ENCODE data around the gene RRP12. TPM values are rescaled to one million over a fixed set of nuclear protein-coding genes. Genes with fewer than 3 reads are reported as not detected.

The RRP12 gene
- polyA plus RNA-seq, 1 donor from 2014 or later: 9.7 TPM

DNA sequence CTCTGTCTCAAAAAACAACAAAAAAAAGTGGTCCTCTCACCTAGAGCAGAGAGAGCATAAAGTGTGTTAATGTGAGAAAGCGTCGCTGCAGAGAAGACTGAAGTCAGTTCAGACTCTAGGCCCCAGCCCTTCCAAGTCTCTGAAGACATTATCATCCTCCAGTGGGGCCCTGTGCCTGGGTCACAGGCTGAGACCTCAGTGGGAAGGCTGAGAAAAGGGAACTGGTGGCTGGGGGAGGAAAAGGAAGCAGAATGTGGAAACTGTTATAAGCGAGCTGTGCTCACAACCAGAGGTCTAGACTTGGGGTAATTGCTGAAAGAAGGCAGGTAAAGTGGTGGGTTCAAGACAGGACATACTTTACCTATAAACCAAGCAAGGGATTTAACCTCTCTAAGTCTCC, 4.9 kb upstream of the RRP12 start:
- Histone ChIP-seq H3K9me3 (ENCODE audit: low read length) (no peaks in the 10 kb centered on the region), H3K9me2 (ENCODE audit: insufficient read depth, low read length) (no peaks in the 10 kb centered on the region), H3K9ac (ENCODE audit: low read length) (no peak overlapping the region), H4K20me1 (ENCODE audit: insufficient read depth) (no peaks in the 10 kb centered on the region), H3K27ac (ENCODE audit: low read length) (no peak overlapping the region), H3K27me3 (ENCODE audit: insufficient read depth, low read depth, low read length) (no peaks in the 10 kb centered on the region), H3K36me3 (ENCODE audit: insufficient read depth, low read length) (no peaks in the 10 kb centered on the region), H3K4me3 (ENCODE audit: low read length) (no peak overlapping the region), H3K79me2 (replicated peaks; ENCODE audit: insufficient read depth, low read length) (no peaks in the 10 kb centered on the region), H2AFZ (ENCODE audit: low read depth, low read length) (no peak overlapping the region), H3K4me2 (ENCODE audit: low read length) (no peak overlapping the region), H3F3A (ENCODE audit: insufficient read depth, low read length, poor library complexity, severe bottlenecking) (no peaks in the 10 kb centered on the region)
- TF ChIP-seq RAD21 (conservative IDR thresholded peaks at IDR 0.05) (no peak), EZH2 (IDR thresholded peaks at IDR 0.05; ENCODE audit: borderline replicate concordance, insufficient read depth, low read length, poor library complexity, severe bottlenecking) (no peak)

- H2AFZ ChIP-seq (ENCODE audit: low read depth, low read length): no peak overlapping the region
- TF ChIP-seq TAF1 (IDR thresholded peaks at IDR 0.05; ENCODE audit: low read depth) (no peak), REST (IDR thresholded peaks at IDR 0.05; ENCODE audit: borderline replicate concordance) (no peak), EZH2 (IDR thresholded peaks at IDR 0.05; ENCODE audit: borderline replicate concordance, insufficient read depth, low read length, poor library complexity, severe bottlenecking) (no peak), SMC3 (conservative IDR thresholded peaks at IDR 0.05; ENCODE audit: poor library complexity) (no peak)
Measured at GRCh38 chr10:97404044-97404443, 2.9 kb upstream of the RRP12 start.

GRCh38 chr10:97401455-97401919, 347 bp upstream of the RRP12 start:
- H3K36me3 ChIP-seq (ENCODE audit: insufficient read depth, low read length): no peaks in the 10 kb centered on the region
- H3K9me2 ChIP-seq (ENCODE audit: insufficient read depth, low read length): no peaks in the 10 kb centered on the region
- H3K27me3 ChIP-seq (ENCODE audit: insufficient read depth, low read depth, low read length): no peaks in the 10 kb centered on the region
- TF ChIP-seq MXI1 (conservative IDR thresholded peaks at IDR 0.05; ENCODE audit: poor library complexity, severe bottlenecking): no peak
- TF ChIP-seq EZH2 (IDR thresholded peaks at IDR 0.05; ENCODE audit: borderline replicate concordance, insufficient read depth, low read length, poor library complexity, severe bottlenecking): no peak
- no peak for TF ChIP-seq TAF1 (IDR thresholded peaks at IDR 0.05; ENCODE audit: low read depth)
- no peak for TF ChIP-seq POLR2AphosphoS5 (IDR thresholded peaks at IDR 0.05)
- no peak for TF ChIP-seq REST (IDR thresholded peaks at IDR 0.05; ENCODE audit: borderline replicate concordance)
- TF ChIP-seq SMC3 (conservative IDR thresholded peaks at IDR 0.05; ENCODE audit: poor library complexity): no peak
- TF ChIP-seq, protein P1, sequence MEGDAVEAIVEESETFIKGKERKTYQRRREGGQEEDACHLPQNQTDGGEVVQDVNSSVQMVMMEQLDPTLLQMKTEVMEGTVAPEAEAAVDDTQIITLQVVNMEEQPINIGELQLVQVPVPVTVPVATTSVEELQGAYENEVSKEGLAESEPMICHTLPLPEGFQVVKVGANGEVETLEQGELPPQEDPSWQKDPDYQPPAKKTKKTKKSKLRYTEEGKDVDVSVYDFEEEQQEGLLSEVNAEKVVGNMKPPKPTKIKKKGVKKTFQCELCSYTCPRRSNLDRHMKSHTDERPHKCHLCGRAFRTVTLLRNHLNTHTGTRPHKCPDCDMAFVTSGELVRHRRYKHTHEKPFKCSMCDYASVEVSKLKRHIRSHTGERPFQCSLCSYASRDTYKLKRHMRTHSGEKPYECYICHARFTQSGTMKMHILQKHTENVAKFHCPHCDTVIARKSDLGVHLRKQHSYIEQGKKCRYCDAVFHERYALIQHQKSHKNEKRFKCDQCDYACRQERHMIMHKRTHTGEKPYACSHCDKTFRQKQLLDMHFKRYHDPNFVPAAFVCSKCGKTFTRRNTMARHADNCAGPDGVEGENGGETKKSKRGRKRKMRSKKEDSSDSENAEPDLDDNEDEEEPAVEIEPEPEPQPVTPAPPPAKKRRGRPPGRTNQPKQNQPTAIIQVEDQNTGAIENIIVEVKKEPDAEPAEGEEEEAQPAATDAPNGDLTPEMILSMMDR (IDR thresholded peaks at IDR 0.05; ENCODE audit: poor library complexity, severe bottlenecking): no peak
- no peak for TF ChIP-seq RAD21 (conservative IDR thresholded peaks at IDR 0.05)
- no peak overlapping the region for H3K4me2 ChIP-seq (ENCODE audit: low read length)
- H3K9me3 ChIP-seq (ENCODE audit: low read length): no peaks in the 10 kb centered on the region
- no peaks in the 10 kb centered on the region for H4K20me1 ChIP-seq (ENCODE audit: insufficient read depth)
- H3K79me2 ChIP-seq (replicated peaks; ENCODE audit: insufficient read depth, low read length): no peaks in the 10 kb centered on the region
- H3K9ac ChIP-seq (ENCODE audit: low read length): no peak overlapping the region
- H2AFZ ChIP-seq (ENCODE audit: low read depth, low read length): peak overlapping the region; percentile 37
- H3K4me3 ChIP-seq (ENCODE audit: low read length): peak overlapping the region; percentile 87
- H3F3A ChIP-seq (ENCODE audit: insufficient read depth, low read length, poor library complexity, severe bottlenecking): no peaks in the 10 kb centered on the region
- H3K27ac ChIP-seq (ENCODE audit: low read length): peak overlapping the region; percentile 56

More at GRCh38 chr10:97404044-97404443, 2.9 kb upstream of the RRP12 start:
- no peak overlapping the region for H3K27ac ChIP-seq (ENCODE audit: low read length)
- H3K4me2 ChIP-seq (ENCODE audit: low read length): no peak overlapping the region
- H3K9me2 ChIP-seq (ENCODE audit: insufficient read depth, low read length): no peaks in the 10 kb centered on the region
- no peaks in the 10 kb centered on the region for H4K20me1 ChIP-seq (ENCODE audit: insufficient read depth)
- no peak overlapping the region for H3K9ac ChIP-seq (ENCODE audit: low read length)
- no peaks in the 10 kb centered on the region for H3K79me2 ChIP-seq (replicated peaks; ENCODE audit: insufficient read depth, low read length)
- H3F3A ChIP-seq (ENCODE audit: insufficient read depth, low read length, poor library complexity, severe bottlenecking): no peaks in the 10 kb centered on the region
- no peaks in the 10 kb centered on the region for H3K9me3 ChIP-seq (ENCODE audit: low read length)
- H3K4me3 ChIP-seq (ENCODE audit: low read length): no peak overlapping the region
- H3K27me3 ChIP-seq (ENCODE audit: insufficient read depth, low read depth, low read length): no peaks in the 10 kb centered on the region
- no peaks in the 10 kb centered on the region for H3K36me3 ChIP-seq (ENCODE audit: insufficient read depth, low read length)

Measured in neural cell (in vitro differentiated cells).